ENCODE measurements around the gene PSD.

Gene PSD

GRCh38 chr10:102418622-102419268 lies at the start of gene PSD:
Gene PSD, minus strand, starts transcription at chr10:102418785. Its CDS starts 1,747 bp downstream, at chr10:102417038.
- H3K27ac ChIP-seq: peak within 1 kb of the TSS; percentile 97
- TF ChIP-seq ZFX (IDR thresholded peaks at IDR 0.05; ENCODE audit: borderline replicate concordance) (no peak), CTCF (IDR thresholded peaks at IDR 0.05) (no peak)

- H3K27ac ChIP-seq: no peak overlapping the region
- TF ChIP-seq CTCF (IDR thresholded peaks at IDR 0.05) (no peak), ZFX (IDR thresholded peaks at IDR 0.05; ENCODE audit: borderline replicate concordance) (no peak)
These were observed 49.4 kb upstream of the PSD start for GRCh38 chr10:102467971-102468438.

GRCh38 chr10:102467318-102467717 lies 48.7 kb upstream of the PSD start:
- H3K27ac ChIP-seq: 0 out of 2 replicates have a peak overlapping the region, but pooled peaks have one; percentile 10
- no peak for TF ChIP-seq CTCF (IDR thresholded peaks at IDR 0.05)
- no peak for TF ChIP-seq ZFX (IDR thresholded peaks at IDR 0.05; ENCODE audit: borderline replicate concordance)

GRCh38 chr10:102465466-102465865 lies 46.9 kb upstream of the PSD start:
- TF ChIP-seq ZFX (IDR thresholded peaks at IDR 0.05; ENCODE audit: borderline replicate concordance) (no peak), CTCF (IDR thresholded peaks at IDR 0.05) (no peak)
- no peak overlapping the region for H3K27ac ChIP-seq

GRCh38 chr10:102463983-102464382 lies 45.4 kb upstream of the PSD start:
- H3K27ac ChIP-seq: peak overlapping the region; percentile 86
- TF ChIP-seq ZFX (IDR thresholded peaks at IDR 0.05; ENCODE audit: borderline replicate concordance) (no peak), CTCF (IDR thresholded peaks at IDR 0.05) (no peak)

GRCh38 chr10:102462512-102463054 lies 44.0 kb upstream of the PSD start:
- no peak for TF ChIP-seq CTCF (IDR thresholded peaks at IDR 0.05)
- no peak for TF ChIP-seq ZFX (IDR thresholded peaks at IDR 0.05; ENCODE audit: borderline replicate concordance)

More at GRCh38 chr10:102462512-102463054, 44.0 kb upstream of the PSD start:
- peak overlapping the region; percentile 86 for H3K27ac ChIP-seq
